ENCODE data around the gene KLF6.

- TF ChIP-seq CTCF (IDR thresholded peaks at IDR 0.05; ENCODE audit: poor library complexity): no peak
- no peak for TF ChIP-seq EZH2 (IDR thresholded peaks at IDR 0.05; ENCODE audit: borderline replicate concordance)
Observed at GRCh38 chr10:3776796-3777571, 8.0 kb downstream of the KLF6 start.
